ENCODE measurements around the gene CCNB1IP1. TPM values are rescaled to one million over a fixed set of nuclear protein-coding genes. Genes with fewer than 3 reads are reported as not detected.
A peak's percentile ranks its signal among the peaks of the same experiment; 100 is the strongest.
"Not testable (repeated sequence)": the region's sequence is repeated elsewhere in the genome, so short reads cannot be mapped to it uniquely, and the experiment has no call there.

The CCNB1IP1 gene
- polyA plus RNA-seq, 2 donors = 28.5 to 31.6 TPM

DNA sequence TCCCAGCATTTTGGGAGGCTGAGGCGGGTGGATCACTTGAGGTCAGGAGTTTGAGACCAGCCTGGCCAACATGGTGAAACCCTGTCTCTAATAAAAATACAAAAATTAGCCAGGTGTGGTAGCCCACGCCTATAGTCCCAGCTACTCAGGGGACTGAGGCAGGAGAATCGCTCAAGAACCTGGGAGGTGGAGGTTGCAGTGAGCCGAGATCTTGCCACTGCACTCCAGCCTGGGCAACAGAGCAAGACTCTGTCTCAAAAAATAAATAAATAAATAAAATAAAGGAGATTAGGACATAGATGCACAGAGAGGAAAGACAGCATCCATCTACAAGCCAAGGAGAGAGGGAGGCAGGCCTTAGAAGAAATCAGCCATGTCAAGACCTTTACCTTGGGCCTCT is 8.0 kb upstream of the CCNB1IP1 start:
- not testable (repeated sequence) for H3K4me1 ChIP-seq (ENCODE audit: control insufficient read depth in 2 of 2, insufficient read depth in 2 of 2, low read length in 1 of 2); H3K4me3 ChIP-seq (ENCODE audit: low read depth in 1 of 2, low read length in 2 of 2); H3K27ac ChIP-seq (ENCODE audit: low read depth in 2 of 2, low read length in 1 of 2); H3K9me3 ChIP-seq (ENCODE audit: control insufficient read depth in 2 of 2, insufficient read depth in 1 of 2, low read depth in 1 of 2, low read length in 1 of 2); H3K36me3 ChIP-seq (ENCODE audit: control insufficient read depth in 2 of 2, insufficient read depth in 2 of 2, low read length in 1 of 2); H3K27me3 ChIP-seq (ENCODE audit: control insufficient read depth in 1 of 2, insufficient read depth in 2 of 2, low read length in 2 of 2)
- WGBS, 2 donors = 91 to 92% methylated on average over 4 of the region's 4 CpGs

DNA sequence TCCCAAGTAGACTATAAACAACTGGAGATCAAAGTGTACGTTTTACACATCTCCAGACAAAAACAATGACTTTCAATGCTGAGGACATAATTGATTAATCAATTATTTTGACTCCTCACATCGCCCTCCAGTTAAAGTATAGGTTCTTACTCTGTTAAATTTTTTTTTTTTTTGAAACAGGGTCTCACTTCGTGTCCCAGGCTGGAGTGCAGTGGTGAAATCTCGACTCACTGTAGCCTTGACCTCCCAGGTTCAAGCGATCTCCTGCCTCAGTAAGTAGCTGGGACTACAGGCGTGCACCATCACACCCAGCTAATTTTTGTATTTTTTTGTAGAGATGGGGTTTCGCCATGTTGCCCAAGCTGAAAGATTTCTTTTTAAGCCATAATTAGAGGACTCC is 938 bp upstream of the CCNB1IP1 start:
- Histone ChIP-seq H3K4me1 (ENCODE audit: control insufficient read depth in 2 of 2, insufficient read depth in 2 of 2, low read length in 1 of 2) (no peaks in the 10 kb centered on the region), H3K27ac (ENCODE audit: low read depth in 2 of 2, low read length in 1 of 2) (no peak overlapping the region), H3K27me3 (ENCODE audit: control insufficient read depth in 1 of 2, insufficient read depth in 2 of 2, low read length in 2 of 2) (no peaks in the 10 kb centered on the region), H3K4me3 (ENCODE audit: low read depth in 1 of 2, low read length in 2 of 2) (no peak overlapping the region), H3K9me3 (ENCODE audit: control insufficient read depth in 2 of 2, insufficient read depth in 1 of 2, low read depth in 1 of 2, low read length in 1 of 2) (no peaks in the 10 kb centered on the region), H3K36me3 (ENCODE audit: control insufficient read depth in 2 of 2, insufficient read depth in 2 of 2, low read length in 1 of 2) (no peaks in the 10 kb centered on the region)
- WGBS, 2 donors = 69 to 75% methylated on average over 7 of the region's 7 CpGs

DNA sequence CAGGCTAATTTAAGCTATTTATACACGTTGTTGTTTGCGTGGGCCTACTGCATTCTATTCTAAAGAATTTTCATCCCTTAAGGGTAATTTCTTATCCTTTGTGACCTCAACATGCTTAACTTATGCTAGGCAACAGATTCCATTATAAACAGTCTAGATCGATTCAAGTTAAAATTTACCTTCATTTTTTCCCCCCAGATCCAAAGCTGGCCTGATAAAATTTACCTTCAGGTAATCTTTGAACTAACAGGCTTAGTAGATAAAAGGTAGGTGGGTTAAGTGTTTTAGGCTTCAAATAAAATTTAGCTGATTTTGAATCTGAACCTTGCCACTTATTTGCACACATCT is 389 bp upstream of the CCNB1IP1 start:
- no peaks in the 10 kb centered on the region for H3K36me3 ChIP-seq (ENCODE audit: control insufficient read depth in 2 of 2, insufficient read depth in 2 of 2, low read length in 1 of 2)
- no peaks in the 10 kb centered on the region for H3K4me1 ChIP-seq (ENCODE audit: control insufficient read depth in 2 of 2, insufficient read depth in 2 of 2, low read length in 1 of 2)
- no peak overlapping the region for H3K27ac ChIP-seq (ENCODE audit: low read depth in 2 of 2, low read length in 1 of 2)
- WGBS, 2 donors = 4 to 8% methylated on average over 3 of the region's 3 CpGs
- no peaks in the 10 kb centered on the region for H3K9me3 ChIP-seq (ENCODE audit: control insufficient read depth in 2 of 2, insufficient read depth in 1 of 2, low read depth in 1 of 2, low read length in 1 of 2)
- H3K27me3 ChIP-seq (ENCODE audit: control insufficient read depth in 1 of 2, insufficient read depth in 2 of 2, low read length in 2 of 2) = no peaks in the 10 kb centered on the region
- peak overlapping the region in 1 of 2 donors; percentile 77 for H3K4me3 ChIP-seq (ENCODE audit: low read depth in 1 of 2, low read length in 2 of 2)

DNA sequence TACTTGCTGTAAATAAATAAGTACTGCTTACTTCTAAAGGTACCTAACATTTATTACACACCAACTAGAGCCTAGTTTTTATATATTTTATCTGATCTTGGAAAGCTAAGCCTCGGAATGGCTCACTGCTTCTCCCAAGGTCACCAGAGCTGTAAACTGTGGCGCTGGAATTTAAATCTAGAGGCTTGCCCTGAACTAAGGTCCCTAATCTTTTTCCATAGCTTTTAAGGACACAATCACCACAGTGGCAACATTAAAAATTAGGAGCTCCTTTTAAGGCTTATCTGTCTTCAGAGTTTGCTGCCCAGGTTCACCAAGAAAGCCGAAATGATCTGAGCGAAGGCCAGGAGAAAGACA is 670 bp downstream of the CCNB1IP1 start:
- Histone ChIP-seq H3K27me3 (ENCODE audit: control insufficient read depth in 1 of 2, insufficient read depth in 2 of 2, low read length in 2 of 2) (no peaks in the 10 kb centered on the region), H3K9me3 (ENCODE audit: control insufficient read depth in 2 of 2, insufficient read depth in 1 of 2, low read depth in 1 of 2, low read length in 1 of 2) (no peaks in the 10 kb centered on the region), H3K27ac (ENCODE audit: low read depth in 2 of 2, low read length in 1 of 2) (peak overlapping the region; percentile 82 to 95), H3K4me1 (ENCODE audit: control insufficient read depth in 2 of 2, insufficient read depth in 2 of 2, low read length in 1 of 2) (no peaks in the 10 kb centered on the region), H3K36me3 (ENCODE audit: control insufficient read depth in 2 of 2, insufficient read depth in 2 of 2, low read length in 1 of 2) (no peaks in the 10 kb centered on the region), H3K4me3 (ENCODE audit: low read depth in 1 of 2, low read length in 2 of 2) (peak overlapping the region; percentile 63 to 77)
- 6% methylated on average over 4 of the region's 4 CpGs for WGBS, 2 donors

DNA sequence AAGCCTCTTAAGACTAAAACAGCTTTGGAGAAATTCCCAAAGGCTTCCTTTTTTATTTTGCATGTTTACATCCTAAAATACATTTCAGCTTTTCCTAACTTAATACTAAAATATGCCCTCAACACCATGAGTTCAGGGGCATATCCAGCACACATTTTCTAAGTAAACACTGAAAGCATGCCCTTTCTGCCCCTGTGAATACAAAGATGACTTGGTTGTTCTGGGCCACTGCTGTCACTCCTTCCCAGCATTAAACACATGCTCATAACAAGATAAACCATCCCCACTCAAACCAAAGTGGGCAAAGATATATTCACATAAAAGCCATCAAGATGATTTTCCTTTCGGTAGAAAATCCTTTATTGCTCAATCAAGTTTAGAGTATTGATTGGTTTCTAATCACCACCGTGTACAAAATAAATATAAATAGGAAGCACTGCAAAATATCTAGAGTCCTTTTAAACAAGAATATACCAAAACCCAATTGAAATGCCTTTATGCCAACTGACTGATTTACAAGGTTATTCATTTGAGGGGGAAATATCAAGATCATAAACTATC is 1.9 kb downstream of the CCNB1IP1 start:
- H3K4me3 ChIP-seq (ENCODE audit: low read depth in 1 of 2, low read length in 2 of 2) = no peak overlapping the region
- H3K4me1 ChIP-seq (ENCODE audit: control insufficient read depth in 2 of 2, insufficient read depth in 2 of 2, low read length in 1 of 2) = no peaks in the 10 kb centered on the region
- WGBS, 2 donors = 60 to 72% methylated on average over 2 of the region's 2 CpGs
- H3K27me3 ChIP-seq (ENCODE audit: control insufficient read depth in 1 of 2, insufficient read depth in 2 of 2, low read length in 2 of 2) = no peaks in the 10 kb centered on the region
- peaks cover 0 to 3% of the 10 kb centered on the region in 2 donors for H3K36me3 ChIP-seq (ENCODE audit: control insufficient read depth in 2 of 2, insufficient read depth in 2 of 2, low read length in 1 of 2)
- no peak overlapping the region for H3K27ac ChIP-seq (ENCODE audit: low read depth in 2 of 2, low read length in 1 of 2)
- no peaks in the 10 kb centered on the region for H3K9me3 ChIP-seq (ENCODE audit: control insufficient read depth in 2 of 2, insufficient read depth in 1 of 2, low read depth in 1 of 2, low read length in 1 of 2)

GRCh38 chr14:20329355-20329754 is 3.7 kb downstream of the CCNB1IP1 start:
- 43 to 79% methylated on average over 2 of the region's 2 CpGs for WGBS, 2 donors
- peaks cover 0 to 3% of the 10 kb centered on the region in 2 donors for H3K36me3 ChIP-seq (ENCODE audit: control insufficient read depth in 2 of 2, insufficient read depth in 2 of 2, low read length in 1 of 2)
- no peak overlapping the region for H3K27ac ChIP-seq (ENCODE audit: low read depth in 2 of 2, low read length in 1 of 2)
- H3K9me3 ChIP-seq (ENCODE audit: control insufficient read depth in 2 of 2, insufficient read depth in 1 of 2, low read depth in 1 of 2, low read length in 1 of 2) = no peaks in the 10 kb centered on the region
- H3K27me3 ChIP-seq (ENCODE audit: control insufficient read depth in 1 of 2, insufficient read depth in 2 of 2, low read length in 2 of 2) = no peaks in the 10 kb centered on the region
- no peaks in the 10 kb centered on the region for H3K4me1 ChIP-seq (ENCODE audit: control insufficient read depth in 2 of 2, insufficient read depth in 2 of 2, low read length in 1 of 2)
- no peak overlapping the region for H3K4me3 ChIP-seq (ENCODE audit: low read depth in 1 of 2, low read length in 2 of 2)

GRCh38 chr14:20328705-20329104 is 4.4 kb downstream of the CCNB1IP1 start:
- Histone ChIP-seq H3K9me3 (ENCODE audit: control insufficient read depth in 2 of 2, insufficient read depth in 1 of 2, low read depth in 1 of 2, low read length in 1 of 2) (no peaks in the 10 kb centered on the region), H3K4me3 (ENCODE audit: low read depth in 1 of 2, low read length in 2 of 2) (no peak overlapping the region), H3K27me3 (ENCODE audit: control insufficient read depth in 1 of 2, insufficient read depth in 2 of 2, low read length in 2 of 2) (no peaks in the 10 kb centered on the region), H3K4me1 (ENCODE audit: control insufficient read depth in 2 of 2, insufficient read depth in 2 of 2, low read length in 1 of 2) (no peaks in the 10 kb centered on the region), H3K36me3 (ENCODE audit: control insufficient read depth in 2 of 2, insufficient read depth in 2 of 2, low read length in 1 of 2) (peaks cover 0 to 3% of the 10 kb centered on the region in 2 donors), H3K27ac (ENCODE audit: low read depth in 2 of 2, low read length in 1 of 2) (no peak overlapping the region)
- 45% methylated on average over 2 of the region's 2 CpGs for WGBS, 2 donors

GRCh38 chr14:20327005-20327869 is 5.8 kb downstream of the CCNB1IP1 start:
- Histone ChIP-seq H3K36me3 (ENCODE audit: control insufficient read depth in 2 of 2, insufficient read depth in 2 of 2, low read length in 1 of 2) (peaks cover 0 to 3% of the 10 kb centered on the region in 2 donors), H3K4me1 (ENCODE audit: control insufficient read depth in 2 of 2, insufficient read depth in 2 of 2, low read length in 1 of 2) (no peaks in the 10 kb centered on the region), H3K27ac (ENCODE audit: low read depth in 2 of 2, low read length in 1 of 2) (no peak overlapping the region), H3K9me3 (ENCODE audit: control insufficient read depth in 2 of 2, insufficient read depth in 1 of 2, low read depth in 1 of 2, low read length in 1 of 2) (no peaks in the 10 kb centered on the region), H3K27me3 (ENCODE audit: control insufficient read depth in 1 of 2, insufficient read depth in 2 of 2, low read length in 2 of 2) (no peaks in the 10 kb centered on the region), H3K4me3 (ENCODE audit: low read depth in 1 of 2, low read length in 2 of 2) (no peak overlapping the region)
- WGBS, 2 donors = 44 to 46% methylated on average over 8 of the region's 8 CpGs

DNA sequence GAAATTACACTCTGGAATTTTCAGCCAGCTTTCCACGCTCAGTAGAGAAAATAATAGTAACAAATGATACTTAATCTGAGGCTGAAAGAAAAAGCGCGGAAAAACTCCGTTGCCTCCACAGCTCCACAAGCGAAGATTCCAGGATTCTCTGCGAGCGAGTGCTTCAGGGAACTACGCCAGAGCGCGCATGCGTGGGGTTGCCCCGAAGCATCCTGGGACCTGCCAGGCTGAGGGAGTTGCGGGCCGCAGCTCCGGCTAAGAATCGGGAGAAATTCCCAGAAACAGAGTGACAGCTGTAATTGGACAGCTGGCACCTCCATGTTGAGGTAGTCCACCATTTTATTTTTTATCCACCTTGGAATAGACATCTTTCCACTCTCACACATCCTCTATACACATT is 15.4 kb downstream of the CCNB1IP1 start:
- 92 to 97% methylated on average over 16 of the region's 16 CpGs for WGBS, 2 donors
- no peak overlapping the region for H3K27ac ChIP-seq (ENCODE audit: low read depth in 2 of 2, low read length in 1 of 2)
- H3K36me3 ChIP-seq (ENCODE audit: control insufficient read depth in 2 of 2, insufficient read depth in 2 of 2, low read length in 1 of 2) = peaks cover 11 to 14% of the 10 kb centered on the region in 2 donors
- H3K9me3 ChIP-seq (ENCODE audit: control insufficient read depth in 2 of 2, insufficient read depth in 1 of 2, low read depth in 1 of 2, low read length in 1 of 2) = no peaks in the 10 kb centered on the region
- no peaks in the 10 kb centered on the region for H3K27me3 ChIP-seq (ENCODE audit: control insufficient read depth in 1 of 2, insufficient read depth in 2 of 2, low read length in 2 of 2)
- no peak overlapping the region for H3K4me3 ChIP-seq (ENCODE audit: low read depth in 1 of 2, low read length in 2 of 2)
- H3K4me1 ChIP-seq (ENCODE audit: control insufficient read depth in 2 of 2, insufficient read depth in 2 of 2, low read length in 1 of 2) = no peaks in the 10 kb centered on the region

DNA sequence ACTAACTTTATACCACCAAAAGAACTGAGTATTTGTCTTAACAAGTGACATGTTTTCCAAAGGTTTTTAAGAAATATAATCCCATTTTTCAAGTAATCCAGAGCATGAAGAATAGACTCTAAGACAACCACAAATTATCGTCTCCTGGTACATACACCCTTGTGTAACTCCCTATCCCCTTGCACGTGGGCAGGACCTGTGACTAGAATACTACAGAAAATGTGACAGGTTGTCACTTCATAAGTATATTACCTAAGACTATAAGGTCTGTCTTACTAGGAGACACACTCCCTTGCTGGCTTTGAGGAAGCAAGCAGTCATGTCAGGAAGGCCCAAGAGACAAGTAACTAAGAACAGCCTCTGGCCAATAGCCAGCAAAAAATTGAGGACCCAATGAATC is 19.1 kb downstream of the CCNB1IP1 start:
- 93 to 96% methylated on average over 2 of the region's 2 CpGs for WGBS, 2 donors
- no peaks in the 10 kb centered on the region for H3K27me3 ChIP-seq (ENCODE audit: control insufficient read depth in 1 of 2, insufficient read depth in 2 of 2, low read length in 2 of 2)
- no peak overlapping the region for H3K27ac ChIP-seq (ENCODE audit: low read depth in 2 of 2, low read length in 1 of 2)
- H3K36me3 ChIP-seq (ENCODE audit: control insufficient read depth in 2 of 2, insufficient read depth in 2 of 2, low read length in 1 of 2) = peaks cover 11 to 17% of the 10 kb centered on the region in 2 donors
- H3K4me3 ChIP-seq (ENCODE audit: low read depth in 1 of 2, low read length in 2 of 2) = no peak overlapping the region
- no peaks in the 10 kb centered on the region for H3K4me1 ChIP-seq (ENCODE audit: control insufficient read depth in 2 of 2, insufficient read depth in 2 of 2, low read length in 1 of 2)
- H3K9me3 ChIP-seq (ENCODE audit: control insufficient read depth in 2 of 2, insufficient read depth in 1 of 2, low read depth in 1 of 2, low read length in 1 of 2) = no peaks in the 10 kb centered on the region
